ENCODE results near the gene RAPGEF5.

The RAPGEF5 gene

GRCh38 chr7:22151901-22152300 lies 205.1 kb downstream of the RAPGEF5 start:
- DNase-seq (ENCODE audit: low read depth), result no peak

DNA sequence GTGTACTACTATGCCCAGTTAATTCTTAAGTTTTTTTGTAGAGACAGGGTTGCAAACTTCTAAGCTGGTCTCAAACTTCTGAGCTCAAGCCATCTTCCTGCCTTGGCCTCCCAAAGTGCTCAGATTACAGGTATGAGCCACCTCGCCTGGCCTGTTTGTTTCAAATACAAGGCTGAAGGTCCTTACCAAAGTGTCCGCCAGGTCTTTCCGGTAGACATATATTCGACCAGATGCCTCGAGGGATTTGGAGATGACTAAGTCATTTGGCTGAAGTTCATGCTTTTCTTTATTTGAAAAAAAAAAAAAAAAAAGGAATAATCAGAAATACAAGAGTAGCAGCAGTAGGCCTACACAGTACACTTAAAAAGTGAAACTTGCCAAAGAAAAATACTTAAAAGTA lies 206.7 kb downstream of the RAPGEF5 start:
- no peak for DNase-seq (ENCODE audit: low read depth)

DNA sequence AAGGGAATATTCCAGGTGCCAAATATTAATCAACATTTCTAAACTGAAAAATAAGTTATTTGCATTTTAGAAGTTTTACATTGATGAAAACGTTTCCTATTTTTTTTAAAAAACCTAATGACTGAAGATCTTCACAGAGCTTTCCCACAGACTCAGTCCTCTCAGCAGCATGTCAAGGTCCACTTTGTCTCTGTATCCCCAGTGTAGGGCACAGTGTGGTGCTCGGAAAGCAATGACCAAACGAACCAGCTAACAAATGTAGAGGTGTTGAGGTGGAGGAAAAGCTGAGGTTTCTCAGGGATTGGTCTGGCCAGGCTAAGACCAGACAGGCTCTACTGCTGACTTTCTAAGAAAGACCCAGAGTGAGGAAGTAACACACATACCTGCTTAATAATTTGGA lies 209.1 kb downstream of the RAPGEF5 start:
- DNase-seq (ENCODE audit: low read depth), result no peak

DNA sequence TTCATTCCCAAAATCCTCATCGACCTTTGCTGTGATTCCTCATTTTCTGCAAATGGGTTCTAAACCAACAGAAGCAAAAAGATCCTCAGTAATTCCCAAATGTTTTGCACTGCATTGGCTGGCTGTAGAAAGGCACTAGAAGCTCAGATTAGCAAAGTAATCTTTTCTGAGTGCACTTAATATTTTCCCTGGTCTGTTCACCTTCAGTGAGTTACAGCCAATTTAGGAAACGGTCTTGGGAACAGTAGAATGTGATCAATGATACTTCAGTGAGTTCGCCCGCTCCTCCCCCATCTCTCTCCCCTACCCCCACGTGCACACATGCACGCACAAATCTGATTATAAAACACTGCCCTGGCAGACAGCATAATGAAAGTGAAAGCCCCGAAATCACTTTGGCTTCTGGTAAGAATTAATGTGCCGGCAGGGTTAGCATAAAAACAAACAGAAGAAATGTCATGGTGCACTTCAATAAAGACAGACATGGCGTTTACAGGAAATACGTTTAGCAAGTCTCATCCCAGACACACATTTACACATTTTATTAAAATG lies 209.9 kb downstream of the RAPGEF5 start:
- DNase-seq (ENCODE audit: low read depth), result no peak

- DNase-seq (ENCODE audit: low read depth), result no peak
Observed at GRCh38 chr7:22144950-22145349, 212.0 kb downstream of the RAPGEF5 start.

- no peak for DNase-seq (ENCODE audit: low read depth)
Observed at GRCh38 chr7:22143491-22143890, 213.5 kb downstream of the RAPGEF5 start.

DNA sequence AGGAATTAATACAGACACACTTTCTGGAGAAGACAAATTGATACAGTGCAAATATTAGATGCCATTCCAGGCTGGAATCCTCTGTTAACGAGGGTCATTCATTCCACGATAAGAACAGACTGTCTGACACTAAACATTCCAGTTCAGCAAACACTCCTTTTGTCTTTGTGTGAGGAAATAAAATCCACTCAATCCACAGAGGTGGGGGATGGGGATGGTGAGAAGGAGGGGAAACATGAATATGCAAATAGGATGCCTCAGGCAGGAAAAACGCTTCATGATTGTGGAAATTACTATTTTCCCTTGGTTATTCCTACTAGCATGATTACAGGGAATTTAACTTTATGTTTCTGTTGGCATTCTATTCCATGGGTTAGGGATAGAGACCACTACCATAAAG lies 214.4 kb downstream of the RAPGEF5 start:
- DNase-seq (ENCODE audit: low read depth), result no peak

- DNase-seq (ENCODE audit: low read depth), result no peak
Observed at GRCh38 chr7:22141355-22141754, 215.6 kb downstream of the RAPGEF5 start.

DNA sequence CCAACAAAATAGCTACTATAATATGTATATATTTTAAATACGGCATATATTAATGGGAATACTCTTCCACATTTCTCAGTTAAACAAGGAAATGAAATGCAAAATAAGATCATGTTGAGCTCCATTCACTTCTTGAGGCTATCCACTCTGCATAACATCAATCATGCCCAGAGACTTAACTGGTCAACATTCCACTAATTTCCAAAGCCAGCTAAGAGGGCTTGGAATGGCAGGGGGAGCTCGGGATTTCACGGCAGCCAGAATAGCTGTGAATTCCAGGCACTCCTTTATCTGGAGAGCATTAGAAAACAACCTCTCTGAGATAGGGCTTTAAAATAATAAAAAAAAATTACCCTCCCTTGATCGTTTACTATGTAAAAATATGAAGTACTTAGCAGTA lies 216.4 kb downstream of the RAPGEF5 start:
- no peak for DNase-seq (ENCODE audit: low read depth)

DNA sequence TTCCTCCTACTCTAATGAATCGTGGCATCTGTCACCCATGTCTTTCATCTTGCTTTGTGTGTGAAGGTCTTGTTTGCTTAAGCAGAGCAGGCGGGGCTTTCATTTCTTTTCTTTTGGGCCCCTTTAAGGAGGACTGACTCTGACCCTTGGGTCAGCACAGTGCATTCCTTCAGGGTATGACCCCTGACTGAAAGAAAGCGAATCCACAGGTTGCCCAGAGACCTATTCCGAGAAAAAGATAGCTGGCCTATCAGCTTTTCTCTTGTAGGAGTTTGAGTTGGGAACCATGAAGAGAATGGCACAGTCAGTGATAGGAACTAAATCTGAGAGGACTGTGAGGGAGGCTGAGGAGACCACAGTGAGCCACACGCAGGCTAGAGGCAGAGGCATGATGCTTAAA lies 218.1 kb downstream of the RAPGEF5 start:
- DNase-seq (ENCODE audit: low read depth), result no peak

- no peak for DNase-seq (ENCODE audit: low read depth)
Observed at GRCh38 chr7:22138106-22138505, 218.8 kb downstream of the RAPGEF5 start.

DNA sequence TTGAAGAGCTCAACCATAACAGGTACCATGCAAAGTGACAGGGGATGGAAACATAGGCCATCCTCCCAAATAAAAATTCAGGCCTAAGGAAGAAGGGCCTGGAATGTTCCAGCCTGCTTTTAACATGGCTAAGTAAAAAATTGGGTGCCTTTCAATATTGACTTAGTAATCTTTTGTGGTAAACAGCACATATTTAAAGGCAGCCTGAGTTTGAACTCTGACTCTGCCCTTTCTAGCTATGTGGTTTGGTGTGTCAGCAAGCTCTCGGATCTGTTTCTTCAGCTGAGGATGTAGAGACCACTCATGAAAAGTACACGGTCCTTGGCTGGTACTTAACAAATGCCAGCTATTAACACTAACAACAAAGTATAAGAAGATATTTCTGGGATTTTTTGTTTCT lies 219.5 kb downstream of the RAPGEF5 start:
- no peak for DNase-seq (ENCODE audit: low read depth)

DNA sequence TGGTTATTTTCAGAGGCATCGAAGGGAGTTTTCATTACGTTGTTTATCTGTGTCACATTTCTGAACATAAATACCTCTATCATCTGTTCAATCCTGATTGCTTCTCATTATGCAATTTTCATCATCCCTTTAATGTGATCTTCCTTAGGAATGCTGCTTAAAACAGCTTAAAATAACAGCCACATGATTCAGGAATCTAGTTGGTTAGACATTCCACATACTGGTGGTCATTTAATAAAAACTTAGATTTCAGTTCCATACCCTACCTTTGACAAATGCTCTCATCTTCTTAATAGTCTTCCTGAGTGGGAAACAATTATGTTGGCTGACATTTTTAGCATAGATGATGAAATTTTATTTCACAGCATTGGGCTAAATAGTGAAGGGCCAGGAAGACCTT lies 219.9 kb downstream of the RAPGEF5 start:
- DNase-seq (ENCODE audit: low read depth), result no peak

GRCh38 chr7:22129819-22130580 lies 227.0 kb downstream of the RAPGEF5 start:
- no peak for DNase-seq (ENCODE audit: low read depth)

DNA sequence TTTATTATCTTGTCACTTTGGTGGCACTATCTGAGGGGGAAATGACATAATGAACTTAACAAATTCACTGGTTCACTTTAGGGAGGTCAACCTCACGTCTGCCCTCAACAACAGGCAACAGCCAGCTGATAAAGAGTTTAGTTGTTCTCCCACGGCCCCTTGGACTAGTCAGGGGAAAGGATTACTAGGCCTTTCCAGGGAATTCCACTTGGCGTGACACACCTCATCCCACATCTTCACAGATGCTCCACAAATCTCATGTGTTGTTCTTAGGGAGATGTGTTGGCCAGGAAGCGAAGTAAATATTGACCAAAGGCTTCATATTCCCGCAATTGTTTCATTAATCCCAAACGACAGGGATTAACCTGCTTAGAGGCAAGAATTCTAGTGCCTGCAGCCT lies 227.8 kb downstream of the RAPGEF5 start:
- no peak for DNase-seq (ENCODE audit: low read depth)

- DNase-seq (ENCODE audit: low read depth), result no peak
Observed at GRCh38 chr7:22128528-22128920, 228.4 kb downstream of the RAPGEF5 start.

- DNase-seq (ENCODE audit: low read depth), result no peak
Observed at GRCh38 chr7:22127835-22128527, 229.0 kb downstream of the RAPGEF5 start.

DNA sequence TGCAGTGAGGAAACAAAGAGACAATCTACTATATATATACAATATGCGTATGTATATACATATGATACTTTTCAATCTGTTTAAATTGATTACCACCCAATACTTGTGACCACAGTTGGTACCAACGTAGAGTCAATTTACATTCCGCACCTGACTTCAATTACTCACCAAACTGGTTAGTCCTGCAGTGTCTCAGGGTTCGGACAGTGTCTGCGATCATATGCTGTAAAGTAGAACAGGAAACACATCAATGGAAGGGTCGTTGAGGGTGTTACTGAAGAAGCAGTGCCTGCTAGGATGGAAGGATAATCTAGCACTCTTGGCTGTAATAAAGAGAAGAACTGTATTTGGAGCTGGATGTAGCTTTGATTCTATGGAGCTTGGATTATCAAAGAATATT lies 231.5 kb downstream of the RAPGEF5 start:
- DNase-seq (ENCODE audit: low read depth), result no peak

GRCh38 chr7:22124941-22125340 lies 232.0 kb downstream of the RAPGEF5 start:
- no peak for DNase-seq (ENCODE audit: low read depth)

DNA sequence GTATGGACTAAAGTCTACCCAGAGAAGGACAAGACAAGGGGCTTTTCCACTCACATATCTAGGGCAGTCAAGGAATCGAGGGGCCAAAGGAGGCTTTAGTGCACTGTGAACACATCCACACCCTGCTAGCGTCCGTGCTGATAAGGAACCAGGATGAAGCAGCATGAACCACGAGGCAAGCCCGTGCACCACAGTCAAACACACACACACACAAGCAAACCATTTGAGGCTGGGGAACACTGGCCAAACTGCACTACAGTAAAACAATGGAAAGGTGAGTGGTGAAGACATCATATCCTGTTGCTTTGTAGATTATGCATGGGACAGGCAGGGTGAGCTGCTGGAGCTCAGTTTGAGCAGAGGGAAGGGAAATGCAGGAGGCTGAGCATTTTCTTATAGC lies 233.8 kb downstream of the RAPGEF5 start:
- no peak for DNase-seq (ENCODE audit: low read depth)

- DNase-seq (ENCODE audit: low read depth), result no peak
Observed at GRCh38 chr7:22121702-22122474, 235.1 kb downstream of the RAPGEF5 start.

DNA sequence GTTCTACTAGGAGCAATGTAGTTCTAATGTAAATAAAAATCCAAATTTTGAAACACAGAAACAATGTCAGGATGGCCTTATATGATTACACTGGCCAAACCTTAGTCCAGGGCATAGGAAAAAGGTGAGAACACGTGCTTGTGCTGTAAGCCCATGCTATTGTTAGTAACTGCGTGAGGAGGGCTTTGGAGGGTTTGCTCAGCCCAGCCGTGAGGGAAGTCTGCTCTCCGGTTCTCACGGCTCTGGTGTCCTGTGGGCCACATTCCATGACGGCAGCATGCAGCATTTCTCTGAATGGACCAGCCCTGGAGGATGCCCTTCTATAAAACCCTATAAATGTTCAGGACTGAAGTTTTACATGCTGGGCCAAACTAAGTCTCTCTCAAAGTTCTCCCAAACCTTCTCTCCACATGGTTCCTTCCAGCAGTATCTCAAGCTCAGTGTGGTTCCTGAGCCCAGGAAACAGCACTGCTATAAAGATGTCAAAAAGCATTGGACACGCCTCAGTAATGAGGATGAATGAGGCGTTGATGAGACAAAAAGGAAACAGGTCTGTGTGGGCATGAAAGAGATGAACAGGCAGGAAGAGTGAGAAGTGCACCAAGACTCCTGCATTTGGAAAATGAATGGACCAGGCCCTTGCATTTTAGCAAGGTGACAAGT lies 236.4 kb downstream of the RAPGEF5 start:
- no peak for DNase-seq (ENCODE audit: low read depth)
